Pons (tissue), 1 donor: ENCODE data around the gene ZNF318.
"Not testable (repeated sequence)": the region's sequence is repeated elsewhere in the genome, so short reads cannot be mapped to it uniquely, and the experiment has no call there.

Experiments used
- DNase-seq: peaks from one replicate; pipeline ENCODE4 v3.0.0-alpha.2; 2016; ENCODE audit warnings: low spot score

The ZNF318 gene, protein sequence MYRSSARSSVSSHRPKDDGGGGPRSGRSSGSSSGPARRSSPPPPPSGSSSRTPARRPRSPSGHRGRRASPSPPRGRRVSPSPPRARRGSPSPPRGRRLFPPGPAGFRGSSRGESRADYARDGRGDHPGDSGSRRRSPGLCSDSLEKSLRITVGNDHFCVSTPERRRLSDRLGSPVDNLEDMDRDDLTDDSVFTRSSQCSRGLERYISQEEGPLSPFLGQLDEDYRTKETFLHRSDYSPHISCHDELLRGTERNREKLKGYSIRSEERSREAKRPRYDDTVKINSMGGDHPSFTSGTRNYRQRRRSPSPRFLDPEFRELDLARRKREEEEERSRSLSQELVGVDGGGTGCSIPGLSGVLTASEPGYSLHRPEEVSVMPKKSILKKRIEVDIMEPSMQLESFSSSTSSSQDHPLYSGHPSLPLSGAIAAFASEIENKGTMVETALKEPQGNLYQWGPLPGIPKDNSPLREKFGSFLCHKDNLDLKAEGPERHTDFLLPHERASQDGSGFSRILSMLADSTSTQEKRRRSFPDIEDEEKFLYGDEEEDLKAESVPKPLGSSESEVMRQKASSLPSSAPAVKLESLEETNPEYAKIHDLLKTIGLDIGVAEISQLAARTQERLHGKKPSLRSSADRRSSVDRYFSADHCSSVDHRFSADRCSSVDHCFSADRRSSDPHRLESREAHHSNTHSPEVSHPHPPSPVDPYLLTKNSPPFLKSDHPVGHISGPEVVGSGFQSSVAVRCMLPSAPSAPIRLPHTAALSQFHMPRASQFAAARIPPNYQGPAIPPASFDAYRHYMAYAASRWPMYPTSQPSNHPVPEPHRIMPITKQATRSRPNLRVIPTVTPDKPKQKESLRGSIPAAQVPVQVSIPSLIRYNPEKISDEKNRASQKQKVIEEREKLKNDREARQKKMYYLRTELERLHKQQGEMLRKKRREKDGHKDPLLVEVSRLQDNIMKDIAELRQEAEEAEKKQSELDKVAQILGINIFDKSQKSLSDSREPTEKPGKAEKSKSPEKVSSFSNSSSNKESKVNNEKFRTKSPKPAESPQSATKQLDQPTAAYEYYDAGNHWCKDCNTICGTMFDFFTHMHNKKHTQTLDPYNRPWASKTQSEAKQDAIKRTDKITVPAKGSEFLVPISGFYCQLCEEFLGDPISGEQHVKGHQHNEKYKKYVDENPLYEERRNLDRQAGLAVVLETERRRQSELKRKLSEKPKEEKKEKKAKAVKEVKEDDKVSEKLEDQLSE (N-terminal part only)

DNA sequence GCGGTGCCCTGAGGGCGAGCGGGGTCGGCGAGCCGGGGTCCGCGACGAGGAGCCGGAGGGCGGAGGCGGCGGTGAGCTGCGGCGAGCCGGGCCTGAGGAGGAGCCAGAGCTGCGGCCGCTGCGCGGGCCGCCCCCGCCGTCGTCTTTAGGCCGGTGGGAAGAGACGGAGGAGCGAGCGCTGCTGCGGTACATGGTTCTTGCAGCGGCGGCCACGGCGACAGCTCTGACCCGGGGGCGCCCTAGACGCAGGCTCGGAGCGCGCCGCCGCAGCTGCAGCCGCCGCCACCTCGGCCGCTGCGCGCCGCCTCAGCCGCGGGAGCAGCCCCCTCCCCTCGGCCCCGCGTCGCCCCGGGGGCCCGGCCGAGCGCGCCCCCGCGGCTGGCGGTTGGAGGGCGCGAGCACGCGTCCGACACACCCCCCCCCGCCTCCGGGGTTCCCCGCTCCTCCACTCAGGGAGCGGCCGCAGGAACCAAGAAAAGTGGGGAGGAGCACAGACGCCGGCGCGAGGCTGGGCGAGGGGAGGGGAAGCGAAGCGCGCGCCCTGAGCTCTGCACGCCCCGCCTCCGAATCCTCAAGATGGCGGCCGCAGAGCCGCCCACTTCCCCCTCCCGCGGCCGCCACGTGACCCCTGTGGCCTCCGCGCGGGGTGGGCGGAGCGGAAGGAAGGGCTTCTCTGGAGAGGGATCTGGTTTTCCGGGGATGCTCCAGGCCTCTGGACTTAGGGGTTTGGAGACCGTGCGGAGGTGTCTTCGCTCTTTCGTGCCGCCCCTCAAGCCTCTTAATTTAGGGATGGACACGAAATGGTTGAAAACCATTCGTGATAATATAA, at the start of gene ZNF318:
TSS of gene ZNF318 (minus strand) at position 474 of the 829 bp plus-strand sequence. CDS start at position 192, 282 bp downstream.
- peak; percentile 98 for DNase-seq

DNA sequence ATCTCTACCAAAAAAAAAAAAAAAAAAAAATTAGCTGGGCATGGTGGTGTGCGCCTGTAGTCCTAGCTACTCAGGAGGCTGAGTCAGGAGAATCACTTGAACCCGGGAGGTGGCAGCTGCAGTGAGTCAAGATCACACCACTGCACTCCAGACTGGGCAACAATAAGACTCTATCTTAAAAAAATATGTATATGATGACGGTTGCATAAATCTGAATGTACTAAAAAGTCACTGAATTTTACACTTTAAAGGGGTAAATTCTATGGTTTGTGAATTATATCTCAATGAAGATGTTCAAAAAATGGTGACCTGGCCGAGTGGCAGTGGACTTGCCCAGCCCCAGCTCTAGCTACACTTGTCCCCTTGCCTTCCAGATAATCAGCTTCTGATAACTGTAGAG, 47.5 kb upstream of the ZNF318 start:
- DNase-seq = no peak

DNA sequence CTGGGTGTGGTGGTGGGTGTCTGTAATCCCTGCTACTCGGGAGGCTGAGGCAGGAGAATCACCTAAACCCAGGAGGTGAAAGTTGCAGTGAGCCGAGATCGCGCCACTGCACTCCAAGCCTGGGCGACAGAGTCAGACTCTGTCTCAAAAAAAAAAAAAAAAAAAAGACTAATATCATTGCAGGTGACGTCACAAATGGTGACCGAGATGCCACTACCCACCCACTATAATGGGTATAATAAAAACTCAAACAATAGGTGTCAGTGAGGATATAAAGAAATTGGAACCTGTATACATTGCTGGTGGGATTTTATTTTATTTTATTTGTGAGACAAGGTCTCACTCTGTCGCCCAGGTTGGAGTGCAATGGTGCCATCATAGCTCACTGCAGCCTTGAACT, 45.8 kb upstream of the ZNF318 start:
- not testable (repeated sequence) for DNase-seq

DNA sequence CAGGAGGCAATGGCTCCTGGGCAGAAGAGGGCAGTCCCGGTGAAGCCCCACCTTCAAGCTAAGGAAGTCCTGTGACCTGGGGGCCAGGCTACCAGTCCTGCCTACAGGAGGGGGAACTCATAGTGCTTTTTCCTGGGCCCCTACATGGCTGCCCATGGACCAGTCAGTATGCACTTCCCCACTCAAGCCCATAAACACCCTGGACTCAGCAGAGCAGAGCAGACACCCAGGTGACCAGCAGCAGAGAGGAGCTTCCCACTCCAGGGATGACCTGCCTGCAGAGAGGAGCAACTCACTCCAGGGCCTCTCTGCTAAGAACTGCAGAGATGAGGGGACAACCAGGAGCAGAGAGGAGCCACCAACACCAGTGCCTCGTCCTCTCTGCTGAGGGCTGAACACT, 43.6 kb upstream of the ZNF318 start:
- no peak for DNase-seq

DNA sequence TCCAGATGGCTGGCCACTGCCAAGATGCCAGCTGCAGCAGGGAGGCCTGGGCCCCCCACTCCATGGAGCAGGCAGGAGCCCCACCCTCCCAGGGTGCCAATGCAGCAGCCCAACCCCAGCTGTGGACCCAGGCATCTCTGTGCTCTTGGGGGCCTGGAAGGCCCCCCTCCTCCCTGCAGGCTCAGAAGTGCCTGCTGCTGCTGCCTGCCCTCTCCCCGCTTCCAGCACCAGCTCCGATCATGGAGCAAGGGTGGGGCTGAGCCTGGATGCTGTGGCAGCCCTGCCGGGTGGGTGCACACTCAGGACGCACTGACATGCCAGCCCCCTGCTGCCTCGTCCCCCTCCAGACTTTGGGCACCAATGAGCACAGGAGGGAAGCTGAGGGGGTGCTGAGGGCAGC, 43.1 kb upstream of the ZNF318 start:
- no peak for DNase-seq

DNA sequence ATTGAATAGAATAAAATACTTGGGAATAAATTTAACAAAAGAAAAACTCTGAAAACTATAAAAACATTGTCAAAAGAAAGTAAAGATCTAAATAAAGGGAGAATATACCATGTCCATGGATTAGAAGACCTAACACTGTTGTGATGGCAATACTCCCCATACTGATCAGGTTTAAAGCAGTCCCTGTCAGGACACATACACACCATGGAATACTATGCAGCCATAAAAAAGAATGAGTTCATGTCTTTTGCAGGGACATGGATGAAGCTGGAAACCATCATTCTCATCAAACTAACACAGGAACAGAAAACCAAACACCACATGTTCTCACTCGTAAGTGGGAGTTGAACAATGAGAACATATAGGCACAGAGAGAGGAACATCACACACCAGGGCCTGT, 41.3 kb upstream of the ZNF318 start:
- DNase-seq = not testable (repeated sequence)

DNA sequence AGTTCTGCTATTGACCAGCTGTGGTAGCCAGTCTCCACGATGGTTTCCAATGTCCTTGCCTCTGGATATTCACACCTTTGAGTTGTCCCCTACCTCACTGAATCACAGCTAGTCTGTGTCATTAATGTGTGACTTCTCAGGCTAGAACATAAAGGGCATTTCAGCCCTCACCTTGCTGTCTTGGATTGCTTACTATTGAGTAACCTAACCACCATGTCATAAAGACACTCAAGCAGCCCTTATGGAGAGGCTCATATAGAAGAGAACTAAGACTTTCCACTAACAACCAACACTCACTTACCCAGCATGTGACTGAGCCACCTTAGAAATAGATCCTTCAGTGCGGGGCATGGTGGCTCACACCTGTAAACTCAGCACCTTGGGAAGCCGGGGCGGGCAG, 38.8 kb upstream of the ZNF318 start:
- no peak for DNase-seq

DNA sequence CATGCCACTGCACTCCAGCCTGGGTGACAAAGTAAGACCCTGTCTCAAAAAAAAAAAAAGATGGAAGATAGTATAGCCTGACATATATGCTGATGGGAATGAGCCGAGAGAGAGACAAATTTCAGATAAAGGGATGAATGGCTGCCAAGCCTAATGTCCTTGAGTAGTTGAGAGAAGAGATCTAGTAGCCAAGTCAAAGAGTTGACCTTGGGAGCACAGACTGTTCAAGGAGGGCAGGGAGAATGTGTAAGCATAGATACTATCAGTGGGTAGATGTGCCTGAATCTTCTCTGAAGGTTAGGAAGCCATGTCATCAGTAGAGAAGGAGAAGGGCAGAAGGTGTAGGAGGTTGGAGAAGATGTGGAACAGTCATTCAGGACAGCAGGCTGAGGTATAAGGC, 37.8 kb upstream of the ZNF318 start:
- no peak for DNase-seq

DNA sequence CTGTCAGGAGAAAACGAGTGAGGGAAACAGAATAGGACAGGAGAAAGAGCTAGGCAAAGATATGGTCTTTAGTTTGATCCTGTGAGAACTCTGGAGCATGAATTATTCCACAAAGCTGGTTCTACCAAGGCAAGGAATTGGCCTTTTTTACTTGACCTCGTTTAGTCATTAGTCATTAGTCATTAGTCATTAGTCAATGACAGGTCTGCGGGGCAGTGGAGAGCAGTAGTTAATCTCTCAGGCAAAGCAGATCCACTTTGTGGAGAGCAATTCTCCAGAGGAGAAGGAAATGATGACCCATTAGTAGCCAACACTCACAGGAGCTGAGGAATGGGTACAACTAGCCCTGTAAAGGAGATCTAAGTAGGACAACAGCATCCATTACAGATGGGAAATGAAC, 35.9 kb upstream of the ZNF318 start:
- DNase-seq = no peak

DNA sequence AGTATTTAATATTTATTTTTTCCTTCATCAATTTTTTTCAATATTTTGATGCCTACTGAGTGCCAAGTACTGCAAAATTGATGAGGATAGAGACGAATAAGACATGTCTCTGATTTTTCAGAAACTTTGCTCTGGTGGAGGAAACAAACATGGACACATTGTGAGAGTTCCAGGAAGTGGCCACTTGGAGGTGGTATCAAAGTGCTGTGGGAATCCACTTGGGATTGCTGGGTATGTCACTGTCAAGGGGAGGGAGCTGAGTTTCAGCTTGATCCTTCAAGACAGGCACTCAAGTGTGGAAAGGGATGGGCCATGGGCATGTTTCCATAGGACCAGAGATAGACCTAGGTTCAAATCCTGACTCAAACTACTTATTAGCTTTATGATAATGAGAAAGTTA, 33.4 kb upstream of the ZNF318 start:
- no peak for DNase-seq

DNA sequence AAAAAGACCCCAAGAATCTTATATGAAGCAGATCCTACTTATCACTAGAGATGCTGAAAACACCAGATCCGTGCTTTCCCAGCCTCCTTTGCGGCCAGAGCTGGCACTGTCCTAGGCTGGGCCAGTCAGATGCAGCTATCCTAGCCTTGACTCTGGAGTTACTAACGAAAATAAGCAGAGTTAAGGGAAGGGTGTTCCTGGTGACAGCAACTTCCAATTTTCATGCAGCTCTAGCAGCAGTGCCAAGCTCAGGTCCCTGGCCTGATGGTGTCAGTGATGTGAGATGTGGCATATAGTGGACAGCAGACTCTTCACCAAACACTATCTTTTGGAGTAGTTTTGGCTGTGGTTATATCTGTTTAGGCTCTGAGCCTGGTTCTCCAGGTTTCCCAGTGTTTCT, 32.3 kb upstream of the ZNF318 start:
- no peak for DNase-seq

DNA sequence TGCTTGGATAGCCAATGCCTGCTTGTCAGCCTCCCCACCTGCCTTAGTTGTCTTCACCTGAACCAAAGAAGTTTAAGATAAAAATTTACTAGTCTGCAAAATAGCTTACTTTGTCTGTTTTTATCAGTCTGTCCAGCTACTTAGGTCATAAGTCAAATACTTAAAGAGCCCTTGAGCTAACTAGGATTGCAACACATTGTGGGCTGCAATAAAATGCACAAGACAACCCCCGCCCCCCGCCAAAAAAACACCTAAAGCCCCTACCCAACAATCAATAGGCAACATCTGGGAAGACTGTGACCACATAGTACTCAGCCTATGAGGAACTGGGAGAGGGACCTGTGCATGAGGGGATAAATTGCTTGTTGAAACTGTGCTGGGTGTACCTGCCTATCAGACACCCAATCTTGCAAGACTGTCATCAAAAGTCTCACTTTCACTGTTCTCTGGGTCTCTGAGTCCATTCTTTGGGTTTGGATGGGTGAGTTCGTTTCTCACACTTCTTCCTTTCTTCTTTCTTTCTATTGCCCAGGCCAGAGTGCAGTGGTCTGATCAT, 30.6 kb upstream of the ZNF318 start:
- no peak for DNase-seq

DNA sequence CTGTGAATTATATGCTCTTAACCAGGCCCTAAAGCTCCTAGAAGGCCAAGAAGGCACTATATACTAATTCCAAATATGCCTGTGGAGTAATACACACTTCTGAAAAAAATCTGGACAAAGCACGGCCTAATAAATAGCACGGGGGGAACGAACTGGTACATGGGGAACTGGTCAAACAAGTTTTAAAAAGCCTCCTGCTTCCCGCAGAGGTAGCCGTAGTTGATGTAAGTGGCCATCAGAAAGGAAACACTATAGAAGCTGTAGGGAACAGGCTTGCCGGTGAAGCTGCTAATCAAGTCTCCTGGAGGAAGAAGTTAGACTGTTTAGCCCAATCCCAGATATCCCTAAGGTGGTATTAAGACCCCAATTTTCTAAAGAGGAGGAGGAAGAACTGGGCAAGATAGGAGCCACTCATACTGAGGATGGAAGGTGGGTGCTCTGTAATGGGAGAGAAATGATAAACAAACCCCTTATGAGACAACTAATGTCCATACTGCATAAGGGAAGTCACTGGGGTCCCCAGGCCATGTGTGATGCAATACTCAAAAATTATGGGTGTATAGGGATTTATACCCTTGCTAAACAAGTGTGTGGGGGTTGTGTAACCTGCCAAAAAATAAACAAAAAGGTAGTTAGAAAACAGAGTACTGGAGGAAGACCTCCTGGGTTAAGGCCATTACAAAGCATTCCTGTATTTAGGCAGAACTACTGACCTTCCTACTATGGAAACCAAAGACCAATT, 27.1 kb upstream of the ZNF318 start:
- no peak for DNase-seq

DNA sequence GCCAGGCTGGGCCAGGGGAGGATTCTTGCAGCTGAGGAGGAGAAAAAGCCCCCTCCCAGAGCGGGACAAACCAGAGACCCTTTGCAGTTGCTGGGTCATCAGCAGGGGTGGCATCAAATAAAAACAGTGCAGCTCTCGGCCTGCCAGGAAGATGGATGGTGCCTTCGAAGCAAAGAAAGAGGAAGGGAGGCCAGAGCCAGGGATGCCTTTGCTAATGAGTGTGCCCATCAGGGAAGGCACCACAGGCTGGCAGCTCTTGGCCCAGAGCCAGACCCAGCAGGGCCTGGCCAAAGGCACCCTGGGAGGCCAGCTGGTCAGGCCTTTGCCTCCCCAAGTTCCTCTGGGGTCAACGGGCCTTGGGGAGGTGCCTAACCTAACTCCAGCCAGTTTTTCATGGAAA, 26.3 kb upstream of the ZNF318 start:
- DNase-seq = peak; percentile 12

DNA sequence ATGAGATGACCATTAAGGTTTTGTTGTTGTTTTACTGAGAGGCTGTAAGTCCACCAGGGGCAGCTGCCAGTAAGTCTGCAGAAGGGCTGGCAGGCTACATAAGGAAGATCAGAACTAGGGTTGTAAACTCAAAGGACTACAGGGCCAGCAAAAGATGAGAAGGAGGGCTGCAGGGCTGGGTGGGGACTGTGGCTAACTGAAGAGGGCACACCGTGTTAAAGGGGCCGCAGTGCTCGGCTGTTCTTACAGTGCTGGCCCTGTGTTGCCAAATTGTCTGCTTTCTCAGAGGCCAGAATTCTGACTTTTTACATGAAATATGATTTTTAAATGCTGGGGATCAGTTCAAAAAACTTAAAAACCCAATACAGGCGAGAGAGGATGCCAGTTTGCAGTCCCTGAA, 25.5 kb upstream of the ZNF318 start:
- DNase-seq = no peak

DNA sequence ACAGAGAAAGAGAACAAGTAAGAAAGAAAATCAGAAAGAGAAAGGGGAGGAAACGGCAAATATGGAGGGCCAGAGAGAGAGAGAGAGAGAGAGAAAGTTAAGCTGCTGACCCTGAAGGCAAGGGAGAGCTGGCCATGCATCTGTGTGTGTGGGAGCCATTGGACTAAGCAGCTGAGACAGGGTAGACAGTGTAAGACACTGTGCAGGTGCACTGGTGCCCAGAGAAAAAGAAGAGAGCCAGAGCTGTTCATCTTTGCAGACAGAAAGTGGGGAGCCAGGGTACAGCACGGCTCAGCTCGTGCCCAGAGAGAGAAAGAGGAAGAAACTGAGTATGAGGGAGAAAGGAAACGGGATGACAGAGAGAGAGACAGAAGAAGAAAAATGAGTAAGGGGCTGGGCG, 24.2 kb upstream of the ZNF318 start:
- no peak for DNase-seq

DNA sequence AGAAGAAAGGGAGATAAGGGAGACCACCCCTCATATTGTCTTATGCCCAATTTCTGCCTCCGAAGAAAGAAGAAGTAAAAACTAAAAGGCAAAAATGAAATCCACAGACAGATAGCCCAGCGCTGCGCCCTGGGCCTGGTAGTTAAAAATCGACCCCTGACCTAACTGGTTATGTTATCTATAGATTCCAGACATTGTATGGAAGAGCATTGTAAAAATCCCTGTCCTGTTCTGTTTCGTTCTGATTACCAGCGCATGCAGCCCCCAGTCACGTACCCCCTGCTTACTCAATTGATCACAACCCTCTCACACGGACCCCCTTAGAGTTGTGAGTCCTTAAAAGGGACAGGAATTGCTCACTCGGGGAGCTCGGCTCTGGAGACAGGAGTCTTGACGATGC, 23.7 kb upstream of the ZNF318 start:
- DNase-seq = not testable (repeated sequence)

DNA sequence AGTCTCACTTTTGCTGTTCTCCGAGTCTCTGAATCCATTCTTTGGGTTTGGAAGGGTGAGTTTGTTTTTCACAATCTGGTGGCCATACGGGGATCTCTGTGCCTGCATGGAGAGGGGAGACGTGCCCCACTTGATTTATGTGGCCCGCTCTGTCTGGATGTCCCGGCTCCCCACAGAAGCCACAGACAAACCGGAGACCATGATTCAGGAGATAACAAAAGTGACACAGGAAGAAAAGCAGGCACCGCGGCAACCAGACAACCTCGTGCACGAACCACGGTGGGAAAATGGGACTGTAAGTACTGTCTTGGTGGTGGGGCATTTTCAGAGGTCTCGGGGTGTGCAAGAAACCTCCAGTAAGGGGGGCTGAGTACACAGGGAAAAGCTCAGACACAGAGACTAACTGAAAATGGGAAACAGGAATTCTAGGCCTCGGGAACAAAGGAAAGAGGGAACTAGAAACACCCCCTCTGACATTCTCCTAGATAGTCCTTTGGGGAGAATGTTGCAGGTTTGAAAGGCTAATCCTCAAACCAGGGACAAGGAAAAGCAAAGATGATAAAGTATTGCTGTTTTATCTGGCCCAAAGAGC, 22.1 kb upstream of the ZNF318 start:
- DNase-seq = no peak

DNA sequence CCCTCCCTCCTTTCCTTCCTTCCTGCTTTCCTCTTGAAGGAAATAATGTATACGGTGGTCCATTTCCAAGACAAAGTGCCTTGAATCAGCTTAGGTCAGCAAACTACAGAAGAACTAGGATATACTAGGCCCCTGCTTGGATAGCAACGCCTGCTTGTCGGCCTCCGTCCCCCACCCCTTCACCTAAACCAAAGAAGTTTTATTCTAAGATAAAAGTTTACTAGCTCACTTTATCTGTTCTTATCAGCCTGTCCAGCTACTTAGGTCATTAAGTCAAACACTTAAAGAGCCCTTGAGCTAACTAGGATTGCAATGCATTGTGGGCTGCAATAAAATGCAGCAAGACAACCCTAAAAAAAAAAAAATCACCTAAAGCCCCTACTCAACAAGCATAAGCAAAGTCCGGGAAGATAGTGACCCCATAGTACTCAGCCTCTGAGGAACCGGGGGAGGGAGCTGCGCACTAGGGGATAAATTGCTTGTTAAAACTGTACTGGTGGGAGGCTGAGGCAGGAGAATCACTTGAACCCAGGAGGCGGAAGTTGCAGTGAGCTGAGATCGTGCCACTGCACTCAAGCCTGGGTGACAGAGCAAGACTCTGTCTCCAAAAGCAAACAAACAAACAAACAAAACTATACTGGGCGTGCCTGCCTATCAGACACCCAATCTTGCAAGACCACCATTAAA, 21.4 kb upstream of the ZNF318 start:
- DNase-seq = not testable (repeated sequence)
